ENCODE results near the gene KRT13. TPM values are rescaled to one million over a fixed set of nuclear protein-coding genes. Genes with fewer than 3 reads are reported as not detected.
A peak's percentile ranks its signal among the peaks of the same experiment; 100 is the strongest.

The KRT13 gene
- total and polyA plus RNA-seq, 9 of the 15 experiments (the other 6 are each of a cell fraction or from before 2014, with no cell fraction given), result 0.11 to 1.1 (median 0.24) TPM; not detected in 3

- TF ChIP-seq ETS1 (conservative IDR thresholded peaks at IDR 0.05; ENCODE audit: control insufficient read depth, low read depth, low read length) (no peak), ZNF24 (IDR thresholded peaks at IDR 0.05) (no peak), HDGF (IDR thresholded peaks at IDR 0.05) (no peak), ESRRA (IDR thresholded peaks at IDR 0.05; ENCODE audit: borderline replicate concordance, low read depth) (no peak), FOXM1 (IDR thresholded peaks at IDR 0.05; ENCODE audit: low read depth) (no peak), FOXM1 (CRISPR knock-in tag; IDR thresholded peaks at IDR 0.05; ENCODE audit: low read depth) (no peak), DEAF1 (CRISPR knock-in tag; IDR thresholded peaks at IDR 0.05) (peak; percentile 30; the same call in 1 of the 2 replicates), HNRNPUL1 (IDR thresholded peaks at IDR 0.05; ENCODE audit: low read length) (no peak), ZNF280B (CRISPR knock-in tag; IDR thresholded peaks at IDR 0.05) (no peak), SMC3 (conservative IDR thresholded peaks at IDR 0.05; ENCODE audit: insufficient read depth, low read depth, low read length) (peak; percentile 88), XRCC5 (IDR thresholded peaks at IDR 0.05; ENCODE audit: low read depth, low read length) (peak; percentile 55; the same call in 1 of the 2 replicates), CHCHD3 (CRISPR knock-in tag; IDR thresholded peaks at IDR 0.05) (no peak), CHD1 (IDR thresholded peaks at IDR 0.05; ENCODE audit: low read length) (no peak), EHMT2 (IDR thresholded peaks at IDR 0.05) (0 out of 2 replicates have a peak, but pooled peaks have one; percentile 25), RBM25 (IDR thresholded peaks at IDR 0.05; ENCODE audit: low read depth, low read length, severe bottlenecking) (no peak), RCOR1 (IDR thresholded peaks at IDR 0.05; ENCODE audit: borderline replicate concordance in 1 of 2, low read depth in 2 of 2, low read length in 2 of 2) (no peak), HMGN3 (IDR thresholded peaks at IDR 0.05; ENCODE audit: borderline replicate concordance, extremely low read depth, insufficient read length, low read depth, low read length) (peak; percentile 26), GATAD2A (IDR thresholded peaks at IDR 0.05) (no peak), PPARD (CRISPR knock-in tag; IDR thresholded peaks at IDR 0.05) (no peak), FOXK1 (CRISPR knock-in tag; IDR thresholded peaks at IDR 0.05; ENCODE audit: borderline replicate concordance) (no peak)
Observed at GRCh38 chr17:41486809-41487530, 18.4 kb downstream of the KRT13 start (continued).
